Neural cell (in vitro differentiated cells): ENCODE results near the gene SF3B4.

Experiments used
- EP300 ChIP-seq: fragments of 450-650 bp; conservative IDR thresholded peaks from 2 replicates; pipeline ENCODE4 v1.6.1; 2014; ENCODE audit warnings: antibody characterized with exemption, mild to moderate bottlenecking, moderate library complexity; ENCODE audit not compliant: poor library complexity, severe bottlenecking
- EZH2 ChIP-seq: fragments of 200-600, 300-800 bp; shearing (Covaris generic), sonication (generic); IDR thresholded peaks from 2 replicates; pipeline ENCODE4 v1.6.1; 2014; ENCODE audit warnings: antibody characterized with exemption, low read length, borderline replicate concordance, mild to moderate bottlenecking; ENCODE audit not compliant: insufficient read depth, poor library complexity, severe bottlenecking
- POLR2AphosphoS5 ChIP-seq: IDR thresholded peaks from 2 replicates; pipeline ENCODE4 v1.6.1; 2012
- RAD21 ChIP-seq: fragments of 450-650 bp; conservative IDR thresholded peaks from 2 replicates; pipeline ENCODE4 v1.6.1; 2014; ENCODE audit warnings: antibody characterized with exemption, mild to moderate bottlenecking, moderate library complexity
- SMC3 ChIP-seq: fragments of 450-650 bp; conservative IDR thresholded peaks from 2 replicates; pipeline ENCODE4 v1.6.1; 2014; ENCODE audit warnings: antibody characterized with exemption, mild to moderate bottlenecking, moderate library complexity; ENCODE audit not compliant: poor library complexity
- TF ChIP-seq, protein P1 (sequence below): fragments of 450-650 bp; IDR thresholded peaks from 2 replicates; pipeline ENCODE4 v1.5.1; 2014; ENCODE audit warnings: antibody characterized with exemption, mild to moderate bottlenecking, moderate library complexity; ENCODE audit not compliant: poor library complexity, severe bottlenecking
- TF ChIP-seq, protein P2 (sequence below): IDR thresholded peaks from 2 replicates; pipeline ENCODE4 v1.6.1; 2012; ENCODE audit warnings: borderline replicate concordance

DNA sequence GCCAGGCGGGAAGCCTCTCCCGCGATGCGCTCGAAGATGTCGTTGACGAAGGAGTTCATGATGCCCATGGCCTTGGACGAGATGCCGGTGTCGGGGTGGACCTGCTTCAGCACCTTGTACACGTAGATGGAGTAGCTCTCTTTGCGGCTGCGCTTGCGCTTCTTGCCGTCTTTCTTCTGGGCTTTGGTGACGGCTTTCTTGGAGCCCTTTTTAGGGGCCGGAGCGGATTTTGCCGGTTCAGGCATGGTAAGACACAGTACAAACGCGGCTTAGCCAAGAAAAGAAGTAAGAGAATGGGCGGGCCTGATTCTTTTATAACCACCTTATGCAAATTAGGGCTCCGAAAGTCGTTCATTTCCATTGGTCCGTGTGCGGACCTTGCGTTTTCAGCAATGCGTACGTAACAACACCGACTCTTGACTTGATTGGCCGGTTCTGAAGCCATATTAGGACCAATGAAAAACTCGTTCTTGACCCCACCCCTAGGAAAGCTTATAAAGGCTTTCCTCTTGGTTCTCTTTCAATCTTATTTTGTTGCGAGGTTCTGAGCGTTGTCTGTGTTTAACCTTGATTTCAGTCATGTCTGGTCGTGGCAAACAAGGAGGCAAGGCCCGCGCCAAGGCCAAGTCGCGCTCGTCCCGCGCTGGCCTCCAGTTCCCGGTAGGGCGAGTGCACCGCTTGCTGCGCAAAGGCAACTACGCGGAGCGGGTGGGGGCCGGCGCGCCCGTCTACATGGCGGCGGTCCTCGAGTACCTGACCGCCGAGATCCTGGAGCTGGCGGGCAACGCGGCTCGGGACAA, 41.0 kb downstream of the SF3B4 start:
- TF ChIP-seq EP300 (peak; percentile 44), RAD21 (no peak), EZH2 (no peak), SMC3 (peak; percentile 33), POLR2AphosphoS5 (peak; percentile 97)
- TF ChIP-seq, protein P1, sequence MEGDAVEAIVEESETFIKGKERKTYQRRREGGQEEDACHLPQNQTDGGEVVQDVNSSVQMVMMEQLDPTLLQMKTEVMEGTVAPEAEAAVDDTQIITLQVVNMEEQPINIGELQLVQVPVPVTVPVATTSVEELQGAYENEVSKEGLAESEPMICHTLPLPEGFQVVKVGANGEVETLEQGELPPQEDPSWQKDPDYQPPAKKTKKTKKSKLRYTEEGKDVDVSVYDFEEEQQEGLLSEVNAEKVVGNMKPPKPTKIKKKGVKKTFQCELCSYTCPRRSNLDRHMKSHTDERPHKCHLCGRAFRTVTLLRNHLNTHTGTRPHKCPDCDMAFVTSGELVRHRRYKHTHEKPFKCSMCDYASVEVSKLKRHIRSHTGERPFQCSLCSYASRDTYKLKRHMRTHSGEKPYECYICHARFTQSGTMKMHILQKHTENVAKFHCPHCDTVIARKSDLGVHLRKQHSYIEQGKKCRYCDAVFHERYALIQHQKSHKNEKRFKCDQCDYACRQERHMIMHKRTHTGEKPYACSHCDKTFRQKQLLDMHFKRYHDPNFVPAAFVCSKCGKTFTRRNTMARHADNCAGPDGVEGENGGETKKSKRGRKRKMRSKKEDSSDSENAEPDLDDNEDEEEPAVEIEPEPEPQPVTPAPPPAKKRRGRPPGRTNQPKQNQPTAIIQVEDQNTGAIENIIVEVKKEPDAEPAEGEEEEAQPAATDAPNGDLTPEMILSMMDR, result no peak
- TF ChIP-seq, protein P2, sequence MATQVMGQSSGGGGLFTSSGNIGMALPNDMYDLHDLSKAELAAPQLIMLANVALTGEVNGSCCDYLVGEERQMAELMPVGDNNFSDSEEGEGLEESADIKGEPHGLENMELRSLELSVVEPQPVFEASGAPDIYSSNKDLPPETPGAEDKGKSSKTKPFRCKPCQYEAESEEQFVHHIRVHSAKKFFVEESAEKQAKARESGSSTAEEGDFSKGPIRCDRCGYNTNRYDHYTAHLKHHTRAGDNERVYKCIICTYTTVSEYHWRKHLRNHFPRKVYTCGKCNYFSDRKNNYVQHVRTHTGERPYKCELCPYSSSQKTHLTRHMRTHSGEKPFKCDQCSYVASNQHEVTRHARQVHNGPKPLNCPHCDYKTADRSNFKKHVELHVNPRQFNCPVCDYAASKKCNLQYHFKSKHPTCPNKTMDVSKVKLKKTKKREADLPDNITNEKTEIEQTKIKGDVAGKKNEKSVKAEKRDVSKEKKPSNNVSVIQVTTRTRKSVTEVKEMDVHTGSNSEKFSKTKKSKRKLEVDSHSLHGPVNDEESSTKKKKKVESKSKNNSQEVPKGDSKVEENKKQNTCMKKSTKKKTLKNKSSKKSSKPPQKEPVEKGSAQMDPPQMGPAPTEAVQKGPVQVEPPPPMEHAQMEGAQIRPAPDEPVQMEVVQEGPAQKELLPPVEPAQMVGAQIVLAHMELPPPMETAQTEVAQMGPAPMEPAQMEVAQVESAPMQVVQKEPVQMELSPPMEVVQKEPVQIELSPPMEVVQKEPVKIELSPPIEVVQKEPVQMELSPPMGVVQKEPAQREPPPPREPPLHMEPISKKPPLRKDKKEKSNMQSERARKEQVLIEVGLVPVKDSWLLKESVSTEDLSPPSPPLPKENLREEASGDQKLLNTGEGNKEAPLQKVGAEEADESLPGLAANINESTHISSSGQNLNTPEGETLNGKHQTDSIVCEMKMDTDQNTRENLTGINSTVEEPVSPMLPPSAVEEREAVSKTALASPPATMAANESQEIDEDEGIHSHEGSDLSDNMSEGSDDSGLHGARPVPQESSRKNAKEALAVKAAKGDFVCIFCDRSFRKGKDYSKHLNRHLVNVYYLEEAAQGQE, result peak; percentile 81
